B cell (primary cell): ENCODE data around the gene NACA. TPM values are rescaled to one million over a fixed set of nuclear protein-coding genes. Genes with fewer than 3 reads are reported as not detected.
A peak's percentile ranks its signal among the peaks of the same experiment; 100 is the strongest.
"Not testable (repeated sequence)": the region's sequence is repeated elsewhere in the genome, so short reads cannot be mapped to it uniquely, and the experiment has no call there.

Experiments
- ATAC-seq: fragments of 200-7000 bp; cut with Tn5 transposase; one replicate; pipeline ENCODE4 v1.10.0; 2021; ENCODE audit warnings: low read depth, mild to moderate bottlenecking, moderate number of reproducible peaks, moderate library complexity
- CTCF ChIA-PET: fragments of 350-600 bp; sonication (Branson Sonifier 250); formaldehyde crosslinking; loops from one replicate; lab custom pipeline; 2021; ENCODE audit warnings: antibody characterized with exemption, inconsistent platforms; lab: Charles Lee
- POLR2A ChIA-PET: fragments of 350-600 bp; sonication (Branson Sonifier 250); formaldehyde crosslinking; loops from one replicate; lab custom pipeline; 2021; ENCODE audit warnings: antibody characterized with exemption; lab: Charles Lee
- DNase-seq: peaks from one replicate; pipeline ENCODE4 v3.0.0; 2013
- H2AFZ ChIP-seq: 2 replicates; pipeline ENCODE4 v1.6.1; 2012; ENCODE audit warnings: mild to moderate bottlenecking, low read depth, low read length; ENCODE audit not compliant: insufficient read depth, poor library complexity, severe bottlenecking
- H3K27ac ChIP-seq, 2 donors: 1 replicate in 1 of 2; 2 replicates in 1 of 2; pipeline ENCODE4 v1.5.1; 2012 to 2013; ENCODE audit warnings: low read length in 2 of 2, mild to moderate bottlenecking in 2 of 2, moderate library complexity in 1 of 2
- H3K27me3 ChIP-seq, 4 experiments: fragments of 200-600 bp in 1 of 4; sonication (generic) in 1 of 4; replicated peaks in 1 of 4; 1 replicate in 2 of 4; 2 replicates in 2 of 4; pipeline versions ENCODE4 v1.6.1 to v1.7.0; 2013 to 2016; ENCODE audit warnings: low read length in 3 of 4, mild to moderate bottlenecking in 2 of 4, mixed read lengths in 1 of 4, moderate library complexity in 1 of 4; ENCODE audit not compliant: insufficient read depth in 4 of 4, control insufficient read depth in 3 of 4; ENCODE audit errors: control extremely low read depth in 1 of 4
- H3K36me3 ChIP-seq, 2 experiments: replicated peaks in 1 of 2; 1 replicate in 1 of 2; 2 replicates in 1 of 2; pipeline versions ENCODE4 v1.6.1 to v1.7.1; 2013; ENCODE audit warnings: low read length in 1 of 2; ENCODE audit not compliant: insufficient read depth in 2 of 2, control insufficient read depth in 1 of 2; ENCODE audit errors: control extremely low read depth in 1 of 2, extremely low read depth in 1 of 2
- H3K4me1 ChIP-seq, 2 donors: fragments of 200-600 bp in 1 of 2; sonication (generic) in 1 of 2; 1 replicate in 1 of 2; 2 replicates in 1 of 2; pipeline versions ENCODE4 v1.5.1 to v1.6.1; 2013 to 2017; ENCODE audit warnings: low read length in 2 of 2; ENCODE audit not compliant: control insufficient read depth in 2 of 2, insufficient read depth in 2 of 2
- H3K4me2 ChIP-seq: replicated peaks from 2 replicates; pipeline ENCODE3; 2012; ENCODE audit warnings: mild to moderate bottlenecking, low read depth, low read length; ENCODE audit not compliant: poor library complexity, severe bottlenecking
- H3K4me3 ChIP-seq, 5 experiments: fragments of 200-600 bp in 1 of 5; sonication (generic) in 1 of 5; 1 replicate in 3 of 5; 2 replicates in 2 of 5; pipeline versions ENCODE4 v1.5.1 to v1.7.0; 2011 to 2016; ENCODE audit warnings: low read length in 4 of 5, mild to moderate bottlenecking in 4 of 5, low read depth in 2 of 5, control low read depth in 1 of 5, moderate library complexity in 1 of 5; ENCODE audit not compliant: insufficient read depth in 1 of 5; ENCODE audit errors: control extremely low read depth in 1 of 5, extremely low read depth in 1 of 5
- H3K79me2 ChIP-seq: fragments of 200-600 bp; sonication (generic); one replicate; pipeline ENCODE4 v1.6.0; 2016; ENCODE audit warnings: low read length; ENCODE audit not compliant: control insufficient read depth, insufficient read depth
- H3K9ac ChIP-seq: fragments of 200-600 bp; sonication (generic); 2 replicates; pipeline ENCODE4 v1.6.1; 2017; ENCODE audit warnings: mild to moderate bottlenecking, low read length, moderate library complexity
- H3K9me3 ChIP-seq, 3 donors: one replicate each; pipeline versions ENCODE4 v1.6.1 to v1.7.1; 2013; ENCODE audit warnings: low read length in 2 of 3; ENCODE audit not compliant: control insufficient read depth in 2 of 3, insufficient read depth in 1 of 3; ENCODE audit errors: control extremely low read depth in 1 of 3
- H4K20me1 ChIP-seq: 2 replicates; pipeline ENCODE4 v1.6.0; 2012; ENCODE audit warnings: mild to moderate bottlenecking, low read length; ENCODE audit not compliant: insufficient read depth, control insufficient read depth, poor library complexity, severe bottlenecking
- H3K27ac Mint-ChIP-seq: one replicate; pipeline ENCODE4 v1.8.0; 2021; ENCODE audit warnings: mixed read lengths
- H3K27me3 Mint-ChIP-seq: one replicate; pipeline ENCODE4 v1.8.0; 2021; ENCODE audit warnings: mixed read lengths
- H3K4me1 Mint-ChIP-seq: one replicate; pipeline ENCODE4 v1.8.0; 2021; ENCODE audit warnings: mixed read lengths
- H3K4me3 Mint-ChIP-seq: one replicate; pipeline ENCODE4 v1.8.0; 2021; ENCODE audit warnings: mixed read lengths
- H3K9me3 Mint-ChIP-seq: one replicate; pipeline ENCODE4 v1.8.0; 2022; ENCODE audit warnings: mixed read lengths; ENCODE audit not compliant: insufficient read depth
- EZH2 ChIP-seq: IDR thresholded peaks from 2 replicates; pipeline ENCODE4 v1.6.1; 2012; ENCODE audit warnings: borderline replicate concordance, low read depth, mild to moderate bottlenecking, moderate library complexity, low read length; ENCODE audit not compliant: insufficient read depth, poor library complexity, severe bottlenecking
- WGBS: methylation state at CpG from one replicate; pipeline ENCODE4 v1.1.5; 2013; ENCODE audit warnings: missing lambda C conversion rate; ENCODE audit not compliant: insufficient coverage; 5-methylcytosine and 5-hydroxymethylcytosine counted together
- intact Hi-C: fragments of 100-400 bp; cut with micrococcal nuclease; formaldehyde crosslinking; loops from one replicate; pipeline ENCODE4 v1.10.0; 2022
- polyA plus RNA-seq: library from polyadenylated mRNA; depleted of rRNA; stranded (reverse); fragments of >200 nt; gene quantifications from 2 replicates; pipeline ENCODE4 v1.2.3, GENCODE V29; 2012
- total RNA-seq, 2 donors: library from RNA; stranded (reverse); fragments of 120-200 nt in 1 of 2; gene quantifications; 1 replicate in 1 of 2; 2 replicates in 1 of 2; pipeline versions ENCODE4 v1.2.3 to v1.2.4, GENCODE V29; 2013 to 2022
- TF ChIP-seq, protein P1 (sequence below): fragments of 200-600 bp; IDR thresholded peaks from one replicate; pipeline ENCODE4 v1.8.0; 2022; ENCODE audit warnings: antibody characterized with exemption, mild to moderate bottlenecking

NACA gene
- total and polyA plus RNA-seq, 2 donors (not counting 1 experiment from before 2014, with no cell fraction given), result 1,076 to 1,127 TPM

DNA sequence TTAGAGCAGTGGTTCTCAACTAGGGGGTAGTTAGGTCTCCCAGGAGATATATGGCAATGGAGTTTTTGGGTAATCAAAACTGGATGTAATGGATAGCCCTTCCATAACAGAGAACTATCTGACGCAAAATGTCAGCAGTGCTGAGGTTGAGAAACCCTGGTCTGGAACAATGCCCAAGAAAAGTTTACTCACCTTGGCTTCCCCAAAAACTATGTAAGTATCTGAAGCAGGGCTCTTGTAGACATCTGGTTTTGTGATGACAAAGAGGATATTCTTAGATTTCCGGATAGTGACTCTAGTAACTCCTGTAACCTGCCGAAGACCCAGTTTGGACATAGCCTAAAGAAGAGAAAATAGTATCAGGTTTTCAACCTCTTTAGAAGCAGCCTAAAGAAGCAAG, 11.8 kb downstream of the NACA start:
- H3K9me3 Mint-ChIP-seq, result no peaks in the 10 kb centered on the region
- Histone ChIP-seq H3K79me2 (peaks cover 12% of the 10 kb centered on the region), H3K4me3 (no peak overlapping the region), H2AFZ (no peak overlapping the region), H3K36me3 (peaks cover 17 to 51% of the 10 kb centered on the region in 2 experiments), H3K9me3 (no peaks in the 10 kb centered on the region), H3K27me3 (no peaks in the 10 kb centered on the region), H3K27ac (no peak overlapping the region), H3K4me1 (peaks cover 0 to 20% of the 10 kb centered on the region in 2 donors), H3K9ac (no peak overlapping the region), H3K4me2 (no peak overlapping the region), H4K20me1 (peaks cover 54% of the 10 kb centered on the region)
- H3K4me1 Mint-ChIP-seq, result peaks cover 18% of the 10 kb centered on the region
- no peak for DNase-seq
- H3K27ac Mint-ChIP-seq, result no peak overlapping the region
- H3K27me3 Mint-ChIP-seq, result no peaks in the 10 kb centered on the region
- H3K4me3 Mint-ChIP-seq, result no peak overlapping the region
- POLR2A ChIA-PET, result no interaction called here
- intact Hi-C loops, result no loop called here
- WGBS, result no CpG with 5 or more reads among the region's 3 CpGs
- CTCF ChIA-PET, result interaction anchor here (1.6 kb wide), 1 partner anchor 77 kb away, joined by 4 read pairs; no protein-coding TSS in a partner anchor
- no peak for TF ChIP-seq EZH2
- TF ChIP-seq, protein P1, sequence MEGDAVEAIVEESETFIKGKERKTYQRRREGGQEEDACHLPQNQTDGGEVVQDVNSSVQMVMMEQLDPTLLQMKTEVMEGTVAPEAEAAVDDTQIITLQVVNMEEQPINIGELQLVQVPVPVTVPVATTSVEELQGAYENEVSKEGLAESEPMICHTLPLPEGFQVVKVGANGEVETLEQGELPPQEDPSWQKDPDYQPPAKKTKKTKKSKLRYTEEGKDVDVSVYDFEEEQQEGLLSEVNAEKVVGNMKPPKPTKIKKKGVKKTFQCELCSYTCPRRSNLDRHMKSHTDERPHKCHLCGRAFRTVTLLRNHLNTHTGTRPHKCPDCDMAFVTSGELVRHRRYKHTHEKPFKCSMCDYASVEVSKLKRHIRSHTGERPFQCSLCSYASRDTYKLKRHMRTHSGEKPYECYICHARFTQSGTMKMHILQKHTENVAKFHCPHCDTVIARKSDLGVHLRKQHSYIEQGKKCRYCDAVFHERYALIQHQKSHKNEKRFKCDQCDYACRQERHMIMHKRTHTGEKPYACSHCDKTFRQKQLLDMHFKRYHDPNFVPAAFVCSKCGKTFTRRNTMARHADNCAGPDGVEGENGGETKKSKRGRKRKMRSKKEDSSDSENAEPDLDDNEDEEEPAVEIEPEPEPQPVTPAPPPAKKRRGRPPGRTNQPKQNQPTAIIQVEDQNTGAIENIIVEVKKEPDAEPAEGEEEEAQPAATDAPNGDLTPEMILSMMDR, result no peak
- no peak for ATAC-seq

- H3K79me2 ChIP-seq, result no peaks in the 10 kb centered on the region
- no peaks in the 10 kb centered on the region for H3K9me3 ChIP-seq
- ChIA-PET CTCF (interaction anchor here (0.7 kb wide), 2 partner anchors 34 to 213 kb away, joined by 3 read pairs; no protein-coding TSS in a partner anchor), POLR2A (interaction anchor here (0.7 kb wide), 1 partner anchor 508 kb away, joined by 4 read pairs; no protein-coding TSS in a partner anchor)
- no peaks in the 10 kb centered on the region for H3K9me3 Mint-ChIP-seq
- TF ChIP-seq, protein P1, result no peak
- TF ChIP-seq EZH2, result no peak
- no peaks in the 10 kb centered on the region for H3K27me3 Mint-ChIP-seq
- H3K27me3 ChIP-seq, result no peaks in the 10 kb centered on the region
- H3K4me3 ChIP-seq, result no peak overlapping the region
- DNase-seq (no peak), ATAC-seq (no peak)
- H4K20me1 ChIP-seq, result peaks cover 19% of the 10 kb centered on the region
- H2AFZ ChIP-seq, result no peak overlapping the region
- intact Hi-C loops, result no loop called here
- no peak overlapping the region for H3K4me2 ChIP-seq
- no peak overlapping the region for H3K27ac ChIP-seq
- H3K4me1 ChIP-seq, result no peaks in the 10 kb centered on the region
- peaks cover 15 to 36% of the 10 kb centered on the region in 2 experiments for H3K36me3 ChIP-seq
- H3K4me3 Mint-ChIP-seq, result no peak overlapping the region
- peak overlapping the region; percentile 50 for H3K27ac Mint-ChIP-seq
- H3K9ac ChIP-seq, result no peak overlapping the region
- no peaks in the 10 kb centered on the region for H3K4me1 Mint-ChIP-seq
- WGBS, result 50% methylated on average over 1 of the region's 5 CpGs
Observed at GRCh38 chr12:56709759-56710376, 15.2 kb downstream of the NACA start.

- H3K4me3 ChIP-seq, H2AFZ ChIP-seq, ATAC-seq, H3K9me3 ChIP-seq, DNase-seq, H3K4me1 Mint-ChIP-seq, H3K36me3 ChIP-seq, H3K79me2 ChIP-seq, H3K27ac ChIP-seq, H3K4me2 ChIP-seq, H3K9me3 Mint-ChIP-seq, intact Hi-C loops, H3K27ac Mint-ChIP-seq, H3K27me3 ChIP-seq, H3K27me3 Mint-ChIP-seq, H4K20me1 ChIP-seq, H3K9ac ChIP-seq, H3K4me1 ChIP-seq, CTCF ChIA-PET, H3K4me3 Mint-ChIP-seq: not testable (repeated sequence)
- POLR2A ChIA-PET, result interaction anchor here (0.7 kb wide), 1 partner anchor 14 kb away, joined by 3 read pairs; no protein-coding TSS in a partner anchor
- 93% methylated on average over 5 of the region's 5 CpGs for WGBS
Observed at GRCh38 chr12:56704522-56704921, 20.6 kb downstream of the NACA start.
